Neural crest cell (in vitro differentiated cells): ENCODE results near the gene RGR. TPM values are rescaled to one million over a fixed set of nuclear protein-coding genes. Genes with fewer than 3 reads are reported as not detected.

Source experiments
- DNase-seq: peaks from one replicate; pipeline ENCODE4 v3.0.0; 2021; ENCODE audit warnings: low read depth, mixed read lengths, low spot score
- H3K27ac Mint-ChIP-seq: one replicate; pipeline ENCODE4 v1.8.0; 2021; ENCODE audit warnings: mild to moderate bottlenecking, mixed read lengths; ENCODE audit not compliant: unreplicated experiment
- H3K27me3 Mint-ChIP-seq: 2 replicates; pipeline ENCODE4 v1.8.0; 2021; ENCODE audit warnings: low read depth, mild to moderate bottlenecking, mixed read lengths
- H3K36me3 Mint-ChIP-seq: 2 replicates; pipeline ENCODE4 v1.8.0; 2021; ENCODE audit warnings: low read depth, mild to moderate bottlenecking, mixed read lengths
- H3K4me1 Mint-ChIP-seq: 2 replicates; pipeline ENCODE4 v1.8.0; 2021; ENCODE audit warnings: mixed read lengths
- H3K4me3 Mint-ChIP-seq: one replicate; pipeline ENCODE4 v1.8.0; 2021; ENCODE audit warnings: mild to moderate bottlenecking, mixed read lengths
- H3K9me3 Mint-ChIP-seq: 2 replicates; pipeline ENCODE4 v1.8.0; 2021; ENCODE audit warnings: mixed read lengths
- CTCF ChIP-seq: fragments of 200-600 bp; sonication (generic); conservative IDR thresholded peaks from 2 replicates; pipeline ENCODE4 v1.5.0; 2021; ENCODE audit warnings: antibody characterized with exemption, mild to moderate bottlenecking
- total RNA-seq: library from RNA; stranded (reverse); gene quantifications from 2 replicates; pipeline ENCODE4 v1.2.1, GENCODE V29; 2021

RGR gene
- total RNA-seq, 1 donor from 2014 or later, result 0.23 TPM

- H3K27ac Mint-ChIP-seq, result no peak overlapping the region
- H3K9me3 Mint-ChIP-seq, result no peaks in the 10 kb centered on the region
- no peak for DNase-seq
- no peak for TF ChIP-seq CTCF
- no peak overlapping the region for H3K4me3 Mint-ChIP-seq
- no peaks in the 10 kb centered on the region for H3K4me1 Mint-ChIP-seq
- no peaks in the 10 kb centered on the region for H3K36me3 Mint-ChIP-seq
- no peaks in the 10 kb centered on the region for H3K27me3 Mint-ChIP-seq
Observed at GRCh38 chr10:84286695-84287094, 41.8 kb downstream of the RGR start.

GRCh38 chr10:84288151-84288550 lies 43.3 kb downstream of the RGR start:
- no peak for DNase-seq
- H3K36me3 Mint-ChIP-seq, result no peaks in the 10 kb centered on the region
- no peak overlapping the region for H3K27ac Mint-ChIP-seq
- H3K9me3 Mint-ChIP-seq, result no peaks in the 10 kb centered on the region
- no peaks in the 10 kb centered on the region for H3K27me3 Mint-ChIP-seq
- no peaks in the 10 kb centered on the region for H3K4me1 Mint-ChIP-seq
- H3K4me3 Mint-ChIP-seq, result no peak overlapping the region
- TF ChIP-seq CTCF, result no peak

- no peak for DNase-seq
- H3K27me3 Mint-ChIP-seq, result no peaks in the 10 kb centered on the region
- no peak for TF ChIP-seq CTCF
- H3K9me3 Mint-ChIP-seq, result no peaks in the 10 kb centered on the region
- H3K4me1 Mint-ChIP-seq, result no peaks in the 10 kb centered on the region
- no peaks in the 10 kb centered on the region for H3K36me3 Mint-ChIP-seq
- H3K27ac Mint-ChIP-seq, result no peak overlapping the region
- H3K4me3 Mint-ChIP-seq, result no peak overlapping the region
Observed at GRCh38 chr10:84289521-84290200, 44.8 kb downstream of the RGR start.

- no peaks in the 10 kb centered on the region for H3K36me3 Mint-ChIP-seq
- no peak for DNase-seq
- no peak for TF ChIP-seq CTCF
- H3K27me3 Mint-ChIP-seq, result no peaks in the 10 kb centered on the region
- H3K4me1 Mint-ChIP-seq, result no peaks in the 10 kb centered on the region
- H3K9me3 Mint-ChIP-seq, result no peaks in the 10 kb centered on the region
- no peak overlapping the region for H3K4me3 Mint-ChIP-seq
- no peak overlapping the region for H3K27ac Mint-ChIP-seq
Observed at GRCh38 chr10:84290235-84290634, 45.4 kb downstream of the RGR start.

- Mint-ChIP-seq H3K27ac (no peak overlapping the region), H3K4me3 (no peak overlapping the region)
- no peak for DNase-seq
Observed at GRCh38 chr10:84291384-84291783, 46.5 kb downstream of the RGR start.

More at GRCh38 chr10:84291384-84291783, 46.5 kb downstream of the RGR start:
- Mint-ChIP-seq H3K27me3 (no peaks in the 10 kb centered on the region), H3K9me3 (no peaks in the 10 kb centered on the region), H3K4me1 (no peaks in the 10 kb centered on the region), H3K36me3 (no peaks in the 10 kb centered on the region)
- no peak for TF ChIP-seq CTCF
